H9 (cell line): ENCODE measurements around the gene OR10J1. TPM values are rescaled to one million over a fixed set of nuclear protein-coding genes. Genes with fewer than 3 reads are reported as not detected.

Experiments
- DNase-seq: peaks from one replicate; pipeline ENCODE4 v3.0.0-alpha.2; 2017
- H2AFZ ChIP-seq: one replicate; pipeline ENCODE4 v1.6.1; 2013; ENCODE audit warnings: mild to moderate bottlenecking, low read length, control low read depth, moderate library complexity
- H2AK5ac ChIP-seq: 2 replicates; pipeline ENCODE4 v1.6.1; 2013; ENCODE audit warnings: low read length, control low read depth, mixed read lengths; ENCODE audit not compliant: insufficient read length
- H2BK120ac ChIP-seq: one replicate; pipeline ENCODE4 v1.6.1; 2013; ENCODE audit warnings: low read depth, mild to moderate bottlenecking, low read length, control low read depth, inconsistent platforms; ENCODE audit not compliant: poor library complexity, severe bottlenecking
- H2BK12ac ChIP-seq: 2 replicates; pipeline ENCODE4 v1.6.1; 2013; ENCODE audit warnings: low read length, control low read depth, mixed read lengths, low read depth; ENCODE audit not compliant: insufficient read length
- H2BK15ac ChIP-seq: 2 replicates; pipeline ENCODE4 v1.6.1; 2013; ENCODE audit warnings: low read depth, low read length, control low read depth
- H2BK20ac ChIP-seq: one replicate; pipeline ENCODE4 v1.6.1; 2013; ENCODE audit warnings: low read depth, mild to moderate bottlenecking, low read length, control low read depth, inconsistent platforms; ENCODE audit not compliant: poor library complexity, severe bottlenecking
- H2BK5ac ChIP-seq: 2 replicates; pipeline ENCODE4 v1.6.1; 2013; ENCODE audit warnings: low read length, control low read depth, mixed read lengths; ENCODE audit not compliant: insufficient read length
- H3K14ac ChIP-seq: 2 replicates; pipeline ENCODE4 v1.6.1; 2013; ENCODE audit warnings: low read length, control low read depth; ENCODE audit not compliant: insufficient read depth
- H3K18ac ChIP-seq: 2 replicates; pipeline ENCODE4 v1.6.1; 2013; ENCODE audit warnings: low read depth, mild to moderate bottlenecking, mixed read lengths, low read length, control low read depth; ENCODE audit not compliant: insufficient read length
- H3K23ac ChIP-seq: 2 replicates; pipeline ENCODE4 v1.6.1; 2013; ENCODE audit warnings: low read length, control low read depth, mixed read lengths, low read depth; ENCODE audit not compliant: insufficient read length
- H3K23me2 ChIP-seq: 2 replicates; pipeline ENCODE4 v1.6.1; 2013; ENCODE audit warnings: low read depth, mild to moderate bottlenecking, mixed read lengths, low read length, control low read depth; ENCODE audit not compliant: insufficient read length, poor library complexity, severe bottlenecking
- H3K27ac ChIP-seq: 2 replicates; pipeline ENCODE4 v1.5.1; 2013; ENCODE audit warnings: low read length, control low read depth, mixed read lengths, low read depth; ENCODE audit not compliant: insufficient read length
- H3K27me3 ChIP-seq: 2 replicates; pipeline ENCODE4 v1.6.1; 2013; ENCODE audit warnings: low read length, control low read depth, inconsistent platforms; ENCODE audit not compliant: insufficient read depth
- H3K4ac ChIP-seq: 2 replicates; pipeline ENCODE4 v1.6.1; 2013; ENCODE audit warnings: low read depth, mild to moderate bottlenecking, control low read depth, inconsistent platforms, low read length, moderate library complexity
- H3K4me1 ChIP-seq: 2 replicates; pipeline ENCODE4 v1.6.1; 2013; ENCODE audit warnings: low read length, control low read depth, inconsistent platforms; ENCODE audit not compliant: insufficient read depth
- H3K4me2 ChIP-seq: 2 replicates; pipeline ENCODE4 v1.6.1; 2013; ENCODE audit warnings: low read length, control low read depth, mixed read lengths; ENCODE audit not compliant: insufficient read length, insufficient read depth
- H3K56ac ChIP-seq: 2 replicates; pipeline ENCODE4 v1.6.1; 2013; ENCODE audit warnings: low read depth, mild to moderate bottlenecking, mixed read lengths, low read length, control low read depth; ENCODE audit not compliant: insufficient read length
- H3K79me1 ChIP-seq: 2 replicates; pipeline ENCODE4 v1.6.1; 2013; ENCODE audit warnings: low read depth, mild to moderate bottlenecking, moderate library complexity, low read length, control low read depth, inconsistent platforms; ENCODE audit not compliant: insufficient read depth, poor library complexity, severe bottlenecking
- H3K79me2 ChIP-seq: 2 replicates; pipeline ENCODE4 v1.6.1; 2013; ENCODE audit warnings: low read length, control low read depth, inconsistent platforms; ENCODE audit not compliant: insufficient read depth
- H3K9ac ChIP-seq: 2 replicates; pipeline ENCODE4 v1.6.1; 2013; ENCODE audit warnings: low read length, control low read depth, mixed read lengths; ENCODE audit not compliant: insufficient read length; ENCODE audit errors: extremely low read depth
- H3K9me3 ChIP-seq: one replicate; pipeline ENCODE4 v1.6.1; 2013; ENCODE audit warnings: low read depth, low read length, inconsistent platforms; ENCODE audit not compliant: control insufficient read depth
- H3T11ph ChIP-seq: one replicate; pipeline ENCODE4 v1.6.1; 2013; ENCODE audit warnings: mild to moderate bottlenecking, low read length, control low read depth, inconsistent platforms
- H4K20me1 ChIP-seq: one replicate; pipeline ENCODE4 v1.6.1; 2013; ENCODE audit not compliant: control insufficient read depth, insufficient read length, insufficient read depth
- H4K5ac ChIP-seq: 2 replicates; pipeline ENCODE4 v1.6.1; 2013; ENCODE audit warnings: low read depth, mild to moderate bottlenecking, mixed read lengths, low read length, control low read depth; ENCODE audit not compliant: insufficient read length
- H4K8ac ChIP-seq: replicated peaks from 2 replicates; pipeline ENCODE4 v1.6.1; 2013; ENCODE audit warnings: low read length, control low read depth, mixed read lengths, low read depth; ENCODE audit not compliant: insufficient read length
- H4K91ac ChIP-seq: 2 replicates; pipeline ENCODE4 v1.6.1; 2013; ENCODE audit warnings: low read depth, mild to moderate bottlenecking, moderate library complexity, mixed read lengths, low read length, control low read depth; ENCODE audit not compliant: insufficient read length
- H3K27ac Mint-ChIP-seq, 3 experiments: 2 replicates in 2 of 3; 3 replicates in 1 of 3; pipeline ENCODE4 v1.8.0; 2020 to 2021; ENCODE audit warnings: mixed read lengths in 3 of 3, mild to moderate bottlenecking in 1 of 3, moderate library complexity in 1 of 3
- H3K27me3 Mint-ChIP-seq: 2 replicates; pipeline ENCODE4 v1.8.0; 2021; ENCODE audit warnings: low read depth, mild to moderate bottlenecking, moderate library complexity, mixed read lengths
- H3K36me3 Mint-ChIP-seq, 3 experiments: 2 replicates in 2 of 3; 3 replicates in 1 of 3; pipeline ENCODE4 v1.8.0; 2020 to 2021; ENCODE audit warnings: low read depth in 3 of 3, mixed read lengths in 3 of 3; ENCODE audit not compliant: insufficient read depth in 1 of 3
- H3K4me1 Mint-ChIP-seq, 2 experiments: 2 replicates each; pipeline ENCODE4 v1.8.0; 2020; ENCODE audit warnings: mixed read lengths in 2 of 2
- H3K4me3 Mint-ChIP-seq, 2 experiments: 2 replicates in 1 of 2; 3 replicates in 1 of 2; pipeline ENCODE4 v1.8.0; 2020 to 2021; ENCODE audit warnings: mild to moderate bottlenecking in 2 of 2, mixed read lengths in 2 of 2, moderate library complexity in 1 of 2
- H3K9me3 Mint-ChIP-seq, 2 experiments: 2 replicates in 1 of 2; 3 replicates in 1 of 2; pipeline ENCODE4 v1.8.0; 2020; ENCODE audit warnings: mild to moderate bottlenecking in 2 of 2, mixed read lengths in 2 of 2, moderate library complexity in 1 of 2
- WGBS: extraction: QIAGEN DNeasy Blood & Tissue Kit; methylation state at CpG from one replicate; pipeline ENCODE4 v1.1.7; 2013; ENCODE audit warnings: missing lambda C conversion rate, low lambda C conversion rate, mixed read lengths; ENCODE audit not compliant: insufficient read length; ENCODE audit errors: extremely low coverage; 5-methylcytosine and 5-hydroxymethylcytosine counted together
- total RNA-seq: library from RNA; stranded (reverse); gene quantifications from 2 replicates; pipeline ENCODE4 v1.2.1, GENCODE V29; 2021
- TF ChIP-seq, protein P1 (sequence below): fragments of 200-600 bp; sonication (generic); conservative IDR thresholded peaks from 3 replicates; pipeline ENCODE4 v1.8.0; 2021; ENCODE audit warnings: antibody characterized with exemption, mild to moderate bottlenecking

The OR10J1 gene
- total RNA-seq, 1 experiment from 2014 or later: not detected

DNA sequence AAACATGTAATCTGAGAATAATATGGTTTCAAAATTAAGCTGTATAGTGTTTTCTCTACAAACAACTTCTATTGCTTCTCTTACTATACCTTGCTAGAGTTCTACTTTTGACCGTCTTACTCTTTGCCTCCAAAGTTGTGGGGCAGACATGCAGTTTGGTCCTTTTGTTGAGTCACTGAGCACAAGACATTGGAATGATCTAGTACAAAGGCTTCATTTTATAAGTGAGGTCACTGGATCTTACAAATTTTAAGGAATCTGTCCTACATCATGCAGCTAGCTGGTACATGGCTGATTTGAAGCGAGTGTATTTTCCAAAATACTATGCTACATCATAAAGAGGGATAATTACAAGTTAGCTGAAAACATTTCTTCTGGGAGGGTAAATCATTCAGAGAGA lies 28.8 kb downstream of the OR10J1 start:
- Histone ChIP-seq H2BK15ac (no peak overlapping the region), H2BK5ac (no peak overlapping the region), H2AK5ac (no peak overlapping the region), H3K79me1 (no peaks in the 10 kb centered on the region), H4K91ac (no peak overlapping the region), H2BK20ac (no peak overlapping the region), H3K27ac (no peak overlapping the region), H2BK12ac (no peak overlapping the region), H4K20me1 (no peaks in the 10 kb centered on the region), H3K79me2 (no peaks in the 10 kb centered on the region), H3K4me2 (no peak overlapping the region), H3K4ac (no peak overlapping the region), H3K56ac (no peak overlapping the region), H3K14ac (no peak overlapping the region), H3T11ph (no peak overlapping the region), H3K27me3 (no peaks in the 10 kb centered on the region), H3K4me1 (no peaks in the 10 kb centered on the region), H4K5ac (no peak overlapping the region), H3K9ac (no peak overlapping the region), H2AFZ (no peak overlapping the region), H3K18ac (no peak overlapping the region), H2BK120ac (no peak overlapping the region), H3K23ac (no peak overlapping the region), H3K9me3 (no peaks in the 10 kb centered on the region), H4K8ac (no peak overlapping the region), H3K23me2 (no peaks in the 10 kb centered on the region)
- no peak overlapping the region for H3K4me3 Mint-ChIP-seq
- no peaks in the 10 kb centered on the region; the same call in 1 of the 2 replicates for H3K27me3 Mint-ChIP-seq
- DNase-seq: no peak
- no CpG with 5 or more reads among the region's 2 CpGs for WGBS
- TF ChIP-seq, protein P1, sequence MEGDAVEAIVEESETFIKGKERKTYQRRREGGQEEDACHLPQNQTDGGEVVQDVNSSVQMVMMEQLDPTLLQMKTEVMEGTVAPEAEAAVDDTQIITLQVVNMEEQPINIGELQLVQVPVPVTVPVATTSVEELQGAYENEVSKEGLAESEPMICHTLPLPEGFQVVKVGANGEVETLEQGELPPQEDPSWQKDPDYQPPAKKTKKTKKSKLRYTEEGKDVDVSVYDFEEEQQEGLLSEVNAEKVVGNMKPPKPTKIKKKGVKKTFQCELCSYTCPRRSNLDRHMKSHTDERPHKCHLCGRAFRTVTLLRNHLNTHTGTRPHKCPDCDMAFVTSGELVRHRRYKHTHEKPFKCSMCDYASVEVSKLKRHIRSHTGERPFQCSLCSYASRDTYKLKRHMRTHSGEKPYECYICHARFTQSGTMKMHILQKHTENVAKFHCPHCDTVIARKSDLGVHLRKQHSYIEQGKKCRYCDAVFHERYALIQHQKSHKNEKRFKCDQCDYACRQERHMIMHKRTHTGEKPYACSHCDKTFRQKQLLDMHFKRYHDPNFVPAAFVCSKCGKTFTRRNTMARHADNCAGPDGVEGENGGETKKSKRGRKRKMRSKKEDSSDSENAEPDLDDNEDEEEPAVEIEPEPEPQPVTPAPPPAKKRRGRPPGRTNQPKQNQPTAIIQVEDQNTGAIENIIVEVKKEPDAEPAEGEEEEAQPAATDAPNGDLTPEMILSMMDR: no peak
- peaks cover 2 to 43% of the 10 kb centered on the region in 2 experiments; a peak in 3 of 5 replicates for H3K9me3 Mint-ChIP-seq
- H3K36me3 Mint-ChIP-seq: peaks cover 0 to 27% (median 0%) of the 10 kb centered on the region in 3 experiments; a peak in 3 of 7 replicates
- H3K27ac Mint-ChIP-seq: no peak overlapping the region
- H3K4me1 Mint-ChIP-seq: no peaks in the 10 kb centered on the region
